GM21825 (cell line): ENCODE results near the gene NAA40.

Experiments
- ATAC-seq: cut with Tn5 transposase; IDR thresholded peaks from one replicate; pipeline ENCODE4 v1.9.1; 2021; ENCODE audit warnings: mild to moderate bottlenecking, moderate library complexity; ENCODE audit not compliant: unreplicated experiment

The NAA40 gene

DNA sequence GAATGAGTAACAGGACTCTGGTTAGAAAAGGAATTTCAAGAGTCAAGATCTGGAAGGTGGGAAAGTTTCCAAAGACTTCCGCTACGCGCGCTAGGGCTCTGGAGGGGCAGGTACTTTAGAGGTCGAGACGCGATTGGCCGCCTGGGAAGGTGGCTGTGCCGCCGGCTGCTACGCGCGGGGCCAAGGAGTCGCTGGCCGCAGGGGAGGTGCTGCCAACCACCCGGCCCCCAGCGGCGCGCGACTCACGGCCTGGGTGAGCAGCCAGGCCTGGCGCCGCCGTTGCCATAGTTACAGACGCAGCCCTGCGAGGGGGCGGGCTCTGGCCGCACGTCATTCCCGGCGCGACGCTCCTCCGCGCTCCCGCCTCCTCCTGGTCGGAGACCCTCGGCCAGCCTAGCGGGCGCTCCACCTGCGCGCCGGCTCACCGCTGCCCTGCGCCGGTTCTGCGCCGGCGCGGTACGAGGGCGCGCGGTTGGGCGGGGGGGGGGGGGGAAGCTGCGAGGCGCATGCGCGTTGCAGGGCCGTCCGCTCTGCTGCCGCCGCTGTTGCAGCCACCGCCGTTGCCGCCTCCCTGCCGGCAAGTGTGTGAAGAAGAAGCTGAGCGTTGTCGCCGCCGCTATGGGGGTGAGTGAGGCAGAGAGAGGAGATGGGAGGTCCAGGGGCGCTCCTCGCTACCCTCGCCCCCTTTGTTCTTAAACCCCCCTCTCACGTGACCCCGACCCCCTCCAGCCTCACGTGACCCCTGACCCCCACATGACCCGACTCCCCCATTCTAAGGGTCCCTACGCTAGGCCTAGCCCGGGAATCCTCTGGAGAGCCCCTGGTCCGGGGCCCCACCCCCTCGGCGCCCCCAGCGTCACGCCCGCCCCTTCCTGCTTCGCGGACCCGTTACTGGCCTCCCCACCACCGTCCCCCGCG is at the start of gene NAA40:
NAA40 (plus strand) TSS at position 524 of the 918 bp plus-strand sequence; CDS start at position 619, 95 bp downstream.
- peak; percentile 92 for ATAC-seq

DNA sequence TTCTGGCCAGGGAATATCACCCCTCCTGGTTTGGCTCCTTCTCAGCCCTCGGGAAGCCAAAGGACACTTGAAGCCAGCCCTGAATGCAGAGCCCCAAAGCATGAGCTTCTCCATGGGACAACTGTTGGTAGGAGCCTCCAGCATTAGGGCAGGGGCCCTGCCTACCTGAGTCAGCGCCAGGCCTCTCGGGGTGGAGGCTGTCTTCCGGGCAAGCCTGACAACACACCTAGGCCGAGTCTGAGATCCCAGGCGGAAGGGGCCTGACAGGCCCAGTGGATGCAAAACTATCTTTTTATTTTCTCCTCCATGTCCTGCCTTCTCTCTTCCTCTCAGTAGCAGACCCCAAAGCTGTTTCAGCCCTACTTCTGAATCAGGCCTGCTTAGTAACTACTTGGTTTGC is 49.5 kb upstream of the NAA40 start:
- ATAC-seq = no peak

- no peak for ATAC-seq
Observed at GRCh38 chr11:63890368-63890767, 48.4 kb upstream of the NAA40 start.

DNA sequence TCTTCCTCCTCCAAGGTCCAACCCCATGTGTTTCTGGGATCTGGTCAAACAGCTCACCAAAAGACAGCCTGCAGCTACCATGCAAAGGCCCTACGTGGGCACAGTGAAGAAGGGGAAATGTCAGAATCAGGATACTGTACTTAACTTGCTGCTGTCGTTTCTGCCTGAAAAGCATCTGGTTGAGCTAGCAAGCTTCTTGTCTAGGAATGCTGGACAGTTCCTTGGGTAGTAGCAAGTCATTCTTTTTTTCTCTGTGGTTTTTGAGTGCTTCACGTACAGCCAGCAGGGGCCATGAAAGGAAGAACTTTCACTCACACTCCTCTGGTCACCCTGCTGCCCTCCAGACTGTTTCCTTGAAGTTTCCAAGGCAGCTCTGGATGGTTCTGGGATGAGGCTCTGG is 46.6 kb upstream of the NAA40 start:
- ATAC-seq = no peak

GRCh38 chr11:63893355-63893754 is 45.4 kb upstream of the NAA40 start:
- ATAC-seq = no peak

DNA sequence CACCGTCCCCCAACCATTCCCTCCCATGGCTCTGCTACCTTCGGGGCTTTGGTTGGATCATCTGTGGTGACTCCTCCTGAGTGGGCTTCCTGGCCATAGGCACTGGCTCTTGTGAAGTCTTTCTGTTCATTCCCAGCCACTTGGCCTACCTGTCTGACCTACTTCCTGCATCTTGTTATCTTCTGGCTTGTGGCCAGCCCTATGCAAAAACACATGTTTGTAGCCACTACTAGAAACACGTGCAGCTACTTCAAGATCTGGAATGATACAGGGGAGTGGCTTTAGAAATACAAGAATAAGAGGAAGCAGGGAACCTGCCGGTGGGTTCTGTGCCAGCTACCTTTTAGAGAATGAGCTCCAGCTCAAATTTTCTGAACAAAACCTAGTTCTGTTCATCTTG is 42.7 kb upstream of the NAA40 start:
- no peak for ATAC-seq

DNA sequence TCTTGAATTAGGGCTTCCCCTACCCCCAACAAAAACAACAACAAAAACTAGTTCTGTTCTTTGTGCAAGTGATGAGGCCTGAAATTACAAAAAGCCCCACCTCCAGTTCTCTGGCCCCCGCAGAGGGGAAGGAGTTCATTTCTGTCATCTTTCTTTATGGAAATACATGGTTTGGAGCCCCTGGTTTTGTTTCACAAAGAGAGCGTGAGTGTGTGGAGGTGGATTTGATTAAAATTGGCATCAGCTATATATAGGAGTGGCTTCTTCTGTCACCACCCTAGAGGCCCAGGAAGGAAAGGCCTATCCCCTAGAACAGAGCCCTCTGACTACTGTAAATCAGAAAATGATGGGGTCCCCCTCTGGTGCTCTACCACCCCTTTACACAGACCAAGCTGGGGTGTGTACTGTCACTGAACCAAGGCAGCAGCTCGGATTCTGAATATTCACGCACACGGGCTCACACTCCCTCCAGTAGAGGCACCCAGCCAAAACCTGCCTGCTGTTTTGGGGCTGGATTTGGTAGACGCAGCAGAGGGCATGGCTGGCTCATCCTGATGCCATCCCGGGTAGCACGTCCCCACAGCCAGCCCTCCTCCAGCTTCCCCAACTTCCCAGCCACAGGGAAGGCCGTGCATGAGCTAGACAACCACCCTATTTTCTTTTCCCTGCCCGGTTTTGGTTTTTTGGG is 41.2 kb upstream of the NAA40 start:
- no peak for ATAC-seq

GRCh38 chr11:63901660-63902059 is 37.1 kb upstream of the NAA40 start:
- ATAC-seq = no peak

DNA sequence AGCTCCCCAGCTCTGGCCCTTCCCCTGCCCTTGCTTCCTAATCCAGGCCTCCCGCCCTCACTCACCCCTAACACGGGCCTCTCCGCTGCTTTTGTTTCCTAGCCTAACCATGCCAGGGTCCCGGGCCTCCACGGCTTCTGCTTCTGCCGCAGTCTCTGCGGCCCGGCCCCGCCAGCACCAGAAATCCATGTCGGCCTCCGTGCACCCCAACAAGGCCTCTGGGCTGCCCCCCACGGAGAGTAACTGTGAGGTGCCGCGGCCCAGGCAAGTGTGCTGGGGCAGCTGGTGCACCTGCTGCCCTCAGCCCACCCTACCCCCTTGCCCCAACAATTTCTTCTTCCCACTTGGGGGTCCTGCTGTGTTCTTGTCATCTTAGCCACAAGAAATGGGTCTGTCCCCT is 34.9 kb upstream of the NAA40 start:
- no peak for ATAC-seq

- ATAC-seq = no peak
Observed at GRCh38 chr11:63904743-63905142, 34.1 kb upstream of the NAA40 start.

DNA sequence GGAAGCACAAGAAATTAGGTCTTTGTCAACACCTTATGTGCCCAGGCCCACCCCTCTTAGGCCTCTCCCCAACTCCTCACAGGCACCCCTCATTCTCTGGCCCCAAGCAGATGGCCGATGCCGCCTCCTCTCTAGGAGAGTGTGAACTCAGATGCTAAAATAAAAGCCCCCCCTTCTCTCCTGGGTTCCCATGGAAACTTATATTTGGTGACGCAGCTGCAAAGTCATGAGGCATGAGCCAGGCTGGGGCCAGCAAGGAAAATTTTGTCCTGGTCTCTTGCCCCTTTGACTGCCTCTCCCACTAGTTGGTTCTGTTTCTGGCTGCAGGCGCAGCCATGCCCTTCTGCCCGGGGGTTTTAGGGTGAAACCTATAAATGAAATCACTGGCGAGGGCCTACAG is 33.6 kb upstream of the NAA40 start:
- no peak for ATAC-seq

DNA sequence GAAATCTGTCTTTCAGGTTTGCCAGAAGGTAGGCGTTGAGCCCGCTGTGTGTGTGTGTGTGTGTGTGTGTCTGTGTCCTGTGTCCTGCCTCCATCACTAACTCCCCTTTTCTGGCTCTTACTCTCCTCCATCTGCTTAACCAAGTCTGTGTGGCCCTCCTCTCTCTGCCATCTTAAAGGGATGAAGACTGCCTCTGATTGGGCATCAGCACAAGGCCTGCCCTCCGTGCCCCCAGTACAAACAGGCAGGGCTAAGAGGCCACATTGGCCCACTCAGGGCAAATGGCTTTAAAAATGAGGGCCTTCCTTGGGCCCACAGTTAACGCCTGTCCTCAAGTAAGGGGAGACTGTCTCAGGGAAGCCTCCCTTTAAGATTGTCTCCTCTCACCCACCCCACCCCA is 32.7 kb upstream of the NAA40 start:
- ATAC-seq = no peak

DNA sequence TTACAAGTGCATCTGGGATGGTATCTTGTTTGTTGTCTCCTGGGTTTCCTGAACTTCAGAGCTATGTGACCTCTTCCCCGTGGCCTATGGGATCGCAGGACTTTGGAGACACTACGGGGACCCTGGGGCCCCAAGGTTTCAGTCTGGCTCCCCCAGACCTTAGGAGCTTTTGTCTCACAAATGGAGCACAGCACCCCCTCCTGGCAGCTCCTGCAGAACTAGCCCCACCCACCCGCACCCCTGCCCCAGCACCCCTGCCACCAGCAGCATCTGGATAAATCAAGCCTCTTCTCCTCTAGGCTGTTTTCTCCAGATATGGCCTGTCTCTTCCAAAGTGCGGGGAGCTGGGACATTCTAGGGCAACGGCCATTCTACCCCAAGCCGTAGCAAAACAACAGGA is 32.2 kb upstream of the NAA40 start:
- ATAC-seq = no peak

GRCh38 chr11:63907063-63907462 is 31.7 kb upstream of the NAA40 start:
- no peak for ATAC-seq

DNA sequence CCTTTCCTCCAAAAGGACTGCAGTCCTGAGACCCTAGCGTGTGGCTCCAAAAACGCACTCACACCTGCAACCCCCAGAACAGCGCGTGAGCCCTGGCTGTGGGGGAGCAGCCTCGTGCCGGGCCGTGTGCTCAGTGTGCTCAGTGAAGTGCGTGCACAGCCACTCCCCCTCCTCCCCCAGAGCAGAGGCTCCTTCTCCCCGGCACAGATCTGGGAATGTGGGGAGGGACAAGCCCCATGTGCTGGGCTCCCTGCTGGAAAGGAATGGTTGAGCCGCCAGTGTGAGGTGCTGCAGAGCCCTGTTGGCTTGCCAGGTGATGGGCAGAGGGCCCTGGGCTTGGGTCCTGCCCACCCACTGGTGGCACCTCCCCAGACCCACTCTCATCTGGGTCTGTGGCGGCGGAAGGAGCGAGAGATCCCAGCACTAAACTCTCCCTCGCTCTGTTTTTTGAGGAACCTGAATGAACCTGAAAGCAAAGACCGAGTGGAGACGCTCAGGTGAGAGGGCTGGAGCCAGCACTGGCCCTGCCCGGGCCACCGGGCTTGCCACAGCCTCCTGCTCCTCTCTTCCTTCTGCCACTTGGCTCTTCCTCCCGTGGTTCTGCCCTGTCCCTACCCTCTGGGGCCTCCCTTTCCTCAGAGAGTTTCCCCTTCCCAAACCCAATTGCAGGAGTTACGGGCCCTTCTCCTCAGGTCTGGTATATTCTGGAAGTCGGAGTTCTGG is 30.8 kb upstream of the NAA40 start:
- no peak for ATAC-seq

DNA sequence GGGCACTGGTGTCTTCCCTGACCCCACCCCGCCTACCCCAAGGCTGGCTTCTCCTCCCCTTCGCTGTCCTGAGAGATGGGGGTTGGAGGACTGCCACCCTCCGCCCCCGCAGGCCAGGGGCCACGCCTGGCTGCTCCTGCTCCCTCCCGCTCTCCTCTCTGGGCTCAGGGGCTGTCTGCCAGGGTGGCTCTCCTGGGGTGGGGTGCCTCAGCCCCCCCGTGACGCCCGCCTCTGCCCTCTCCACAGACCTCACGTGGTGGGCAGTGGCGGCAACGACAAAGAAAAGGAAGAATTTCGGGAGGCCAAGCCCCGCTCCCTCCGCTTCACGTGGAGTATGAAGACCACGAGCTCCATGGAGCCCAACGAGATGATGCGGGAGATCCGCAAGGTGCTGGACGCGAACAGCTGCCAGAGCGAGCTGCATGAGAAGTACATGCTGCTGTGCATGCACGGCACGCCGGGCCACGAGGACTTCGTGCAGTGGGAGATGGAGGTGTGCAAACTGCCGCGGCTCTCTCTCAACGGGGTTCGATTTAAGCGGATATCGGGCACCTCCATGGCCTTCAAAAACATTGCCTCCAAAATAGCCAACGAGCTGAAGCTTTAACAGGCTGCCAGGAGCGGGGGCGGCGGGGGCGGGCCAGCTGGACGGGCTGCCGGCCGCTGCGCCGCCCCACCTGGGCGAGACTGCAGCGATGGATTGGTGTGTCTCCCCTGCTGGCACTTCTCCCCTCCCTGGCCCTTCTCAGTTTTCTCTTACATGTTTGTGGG is 30.0 kb upstream of the NAA40 start:
- ATAC-seq = no peak

DNA sequence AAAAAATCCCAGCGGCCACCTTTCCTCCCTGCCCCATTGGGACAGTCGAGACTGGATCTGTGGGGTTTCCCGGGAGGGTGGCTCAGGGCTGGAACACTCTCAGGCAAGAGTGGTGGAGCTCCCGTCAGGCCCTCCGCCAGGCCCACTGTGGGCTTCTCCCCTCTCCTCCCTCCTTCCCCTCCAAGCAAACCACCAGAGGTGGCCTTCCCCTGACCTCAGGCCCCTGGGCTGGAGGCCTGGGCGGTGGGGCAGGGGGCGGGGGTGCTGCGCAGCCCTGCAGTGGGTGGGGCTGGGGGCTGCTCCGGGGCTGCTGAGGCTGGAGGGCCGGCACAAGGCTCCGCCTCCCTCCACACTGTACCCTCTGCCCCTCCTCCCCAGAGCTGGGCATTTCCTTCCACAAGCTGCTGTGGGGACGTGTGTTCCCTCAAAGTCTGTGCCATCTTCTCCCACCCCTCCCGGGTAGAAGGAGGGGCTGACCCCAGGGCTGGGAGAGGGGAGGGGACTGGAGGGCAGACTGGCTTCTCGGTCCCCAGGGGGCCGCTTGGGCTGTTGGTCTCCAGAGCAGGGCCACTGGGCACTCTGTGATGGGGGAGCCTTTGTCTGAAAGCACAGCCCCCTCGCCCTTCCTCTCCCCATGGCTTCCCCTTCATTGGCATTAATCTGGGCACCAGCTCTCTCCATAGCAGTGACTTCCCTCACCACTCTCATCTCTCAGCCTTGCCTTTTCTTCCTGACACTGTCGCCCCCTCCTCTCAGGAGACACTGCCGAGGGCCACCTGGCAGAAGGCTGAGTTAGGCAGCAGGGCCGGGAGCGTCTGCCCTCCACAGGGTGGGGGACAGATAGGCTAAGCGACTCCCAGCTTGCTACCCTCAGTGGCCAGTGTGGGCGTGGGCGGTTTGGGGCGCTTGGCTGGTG is 29.0 kb upstream of the NAA40 start:
- no peak for ATAC-seq

GRCh38 chr11:63910675-63911074 is 28.1 kb upstream of the NAA40 start:
- no peak for ATAC-seq

DNA sequence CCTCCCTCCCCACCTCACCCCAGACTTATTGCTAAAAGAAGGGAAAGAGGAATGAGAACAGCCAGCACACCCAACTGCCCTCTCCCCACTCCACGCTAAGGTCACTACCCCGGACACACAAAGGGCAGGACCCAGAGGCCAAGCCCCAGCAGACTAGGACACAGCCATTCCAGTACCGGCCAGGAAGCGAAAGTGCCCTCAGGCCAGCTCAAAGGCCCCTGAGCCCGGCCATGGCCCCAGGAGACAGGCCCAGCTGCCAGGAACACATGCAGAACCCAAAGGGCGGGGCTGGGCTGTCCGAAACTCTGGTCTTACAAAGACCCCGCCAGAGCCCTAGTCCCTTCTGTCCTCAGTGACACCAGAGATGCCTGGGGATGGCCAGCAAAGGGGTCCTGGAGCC is 27.4 kb upstream of the NAA40 start:
- no peak for ATAC-seq

DNA sequence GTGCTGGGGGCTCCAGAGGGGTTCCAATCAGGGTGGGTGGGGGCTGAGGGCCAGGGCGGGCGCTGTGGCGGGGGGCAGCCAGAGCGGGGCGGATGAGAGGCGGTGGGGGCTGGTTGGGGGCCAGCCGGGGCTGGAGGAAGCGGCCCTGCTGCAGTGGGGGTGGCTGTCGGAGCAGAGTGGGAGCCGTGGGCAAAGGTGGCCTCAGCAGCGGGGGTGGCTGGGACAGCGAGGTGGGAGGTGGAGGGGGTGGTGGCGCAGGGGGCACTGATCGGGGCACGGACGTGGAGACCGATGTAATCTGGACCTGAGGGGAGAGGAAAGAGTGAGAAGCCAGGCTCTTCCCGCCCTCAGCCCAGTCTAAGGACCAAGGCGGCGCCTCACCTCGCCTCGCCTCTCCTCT is 26.9 kb upstream of the NAA40 start:
- ATAC-seq = no peak
